GM19240 (cell line): ENCODE measurements around the gene ESRRB.

Source experiments
- DNase-seq: peaks from one replicate; pipeline ENCODE4 v3.0.0; 2011; ENCODE audit warnings: low spot score; ENCODE audit not compliant: insufficient read length

The ESRRB gene

GRCh38 chr14:76446921-76447320, 71.0 kb downstream of the ESRRB start:
- no peak for DNase-seq

- no peak for DNase-seq
Measured at GRCh38 chr14:76450476-76450875, 74.5 kb downstream of the ESRRB start.

GRCh38 chr14:76456200-76456599, 80.3 kb downstream of the ESRRB start:
- peak; percentile 65 for DNase-seq

- DNase-seq, result no peak
Measured at GRCh38 chr14:76456891-76457586, 81.1 kb downstream of the ESRRB start.

- no peak for DNase-seq
Measured at GRCh38 chr14:76457841-76458240, 81.9 kb downstream of the ESRRB start.

GRCh38 chr14:76461886-76462285, 85.9 kb downstream of the ESRRB start:
- no peak for DNase-seq

GRCh38 chr14:76462330-76462729, 86.4 kb downstream of the ESRRB start:
- DNase-seq, result no peak

- no peak for DNase-seq
Measured at GRCh38 chr14:76463105-76463504, 87.2 kb downstream of the ESRRB start.

GRCh38 chr14:76464856-76465255, 88.9 kb downstream of the ESRRB start:
- DNase-seq, result no peak

GRCh38 chr14:76465664-76466063, 89.7 kb downstream of the ESRRB start:
- DNase-seq, result no peak

GRCh38 chr14:76467711-76468155, 91.8 kb downstream of the ESRRB start:
- no peak for DNase-seq

GRCh38 chr14:76472199-76472723, 96.3 kb downstream of the ESRRB start:
- no peak for DNase-seq

- DNase-seq, result no peak
Measured at GRCh38 chr14:76473481-76474263, 97.7 kb downstream of the ESRRB start.

GRCh38 chr14:76480426-76480825, 104.5 kb downstream of the ESRRB start:
- DNase-seq, result no peak

GRCh38 chr14:76484355-76484754, 108.4 kb downstream of the ESRRB start:
- DNase-seq, result no peak

GRCh38 chr14:76486251-76486743, 110.4 kb downstream of the ESRRB start:
- no peak for DNase-seq

- DNase-seq, result no peak
Measured at GRCh38 chr14:76488551-76488950, 112.6 kb downstream of the ESRRB start.

GRCh38 chr14:76489667-76490066, 113.7 kb downstream of the ESRRB start:
- no peak for DNase-seq

GRCh38 chr14:76490111-76490510, 114.2 kb downstream of the ESRRB start:
- DNase-seq, result no peak

- no peak for DNase-seq
Measured at GRCh38 chr14:76490735-76491134, 114.8 kb downstream of the ESRRB start.

GRCh38 chr14:76491172-76491930, 115.4 kb downstream of the ESRRB start:
- no peak for DNase-seq

GRCh38 chr14:76495983-76496382, 120.0 kb downstream of the ESRRB start:
- no peak for DNase-seq
